ENCODE data around the gene NCKAP5L. TPM values are rescaled to one million over a fixed set of nuclear protein-coding genes. Genes with fewer than 3 reads are reported as not detected.

Gene NCKAP5L
- total RNA-seq, 2 donors from 2014 or later, result 10.1 to 13.2 TPM

- DNase-seq (no peak), ATAC-seq (no peak)
- intact Hi-C loops (cut with DNase I), result no loop called here
- Histone ChIP-seq H3K27ac (no peak overlapping the region), H3K27me3 (no peaks in the 10 kb centered on the region), H3K4me3 (no peak overlapping the region), H3K36me3 (replicated peaks in 1 of 2; ENCODE audit: insufficient read depth in 1 of 2, low read depth in 2 of 2) (no peaks in the 10 kb centered on the region), H3K4me1 (peaks cover 18% of the 10 kb centered on the region), H3K9me3 (no peaks in the 10 kb centered on the region)
- TF ChIP-seq, protein P1, sequence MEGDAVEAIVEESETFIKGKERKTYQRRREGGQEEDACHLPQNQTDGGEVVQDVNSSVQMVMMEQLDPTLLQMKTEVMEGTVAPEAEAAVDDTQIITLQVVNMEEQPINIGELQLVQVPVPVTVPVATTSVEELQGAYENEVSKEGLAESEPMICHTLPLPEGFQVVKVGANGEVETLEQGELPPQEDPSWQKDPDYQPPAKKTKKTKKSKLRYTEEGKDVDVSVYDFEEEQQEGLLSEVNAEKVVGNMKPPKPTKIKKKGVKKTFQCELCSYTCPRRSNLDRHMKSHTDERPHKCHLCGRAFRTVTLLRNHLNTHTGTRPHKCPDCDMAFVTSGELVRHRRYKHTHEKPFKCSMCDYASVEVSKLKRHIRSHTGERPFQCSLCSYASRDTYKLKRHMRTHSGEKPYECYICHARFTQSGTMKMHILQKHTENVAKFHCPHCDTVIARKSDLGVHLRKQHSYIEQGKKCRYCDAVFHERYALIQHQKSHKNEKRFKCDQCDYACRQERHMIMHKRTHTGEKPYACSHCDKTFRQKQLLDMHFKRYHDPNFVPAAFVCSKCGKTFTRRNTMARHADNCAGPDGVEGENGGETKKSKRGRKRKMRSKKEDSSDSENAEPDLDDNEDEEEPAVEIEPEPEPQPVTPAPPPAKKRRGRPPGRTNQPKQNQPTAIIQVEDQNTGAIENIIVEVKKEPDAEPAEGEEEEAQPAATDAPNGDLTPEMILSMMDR (IDR thresholded peaks at IDR 0.05), result no peak
- TF ChIP-seq POLR2A (IDR thresholded peaks at IDR 0.05), result no peak
- 81 to 90% methylated on average over 2 of the region's 2 CpGs for WGBS, 2 donors
Observed at GRCh38 chr12:49831717-49832116, 3.5 kb upstream of the NCKAP5L start.

DNA sequence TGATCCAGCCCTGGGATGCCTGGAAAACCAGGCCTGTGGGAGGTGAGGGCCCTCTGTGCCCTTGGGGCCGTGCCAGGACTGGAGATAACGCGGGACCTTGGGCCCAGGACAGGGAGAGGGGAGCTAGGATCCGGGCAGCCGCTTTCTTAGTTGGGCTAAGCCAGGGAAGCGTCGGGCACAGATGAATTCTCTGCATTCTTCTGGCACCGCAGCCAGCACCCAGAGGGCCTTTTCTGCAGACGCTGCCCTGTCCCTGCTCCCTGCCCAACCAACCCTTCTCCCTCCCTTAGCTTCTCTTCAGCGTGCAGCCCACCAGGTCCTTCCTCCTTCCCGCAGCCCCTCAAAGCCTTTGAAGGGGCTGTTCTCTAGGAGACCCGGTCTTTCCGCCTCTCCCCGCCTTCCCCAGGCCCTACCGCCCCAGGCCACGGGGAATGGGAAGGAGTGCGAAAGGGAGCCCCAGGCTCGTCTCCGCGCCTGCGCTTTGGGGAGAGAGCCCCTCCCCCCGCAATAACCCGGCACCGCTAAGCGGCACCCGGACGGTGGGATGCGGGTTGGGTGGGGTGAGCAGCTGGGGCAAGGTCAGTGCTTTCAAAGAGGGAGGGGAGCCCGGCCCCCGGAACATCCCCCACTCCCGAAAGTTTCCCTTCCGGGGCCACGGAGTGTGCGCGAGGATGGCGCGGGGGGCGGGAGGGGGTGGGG lies 663 bp downstream of the NCKAP5L start:
- Histone ChIP-seq H3K9me3 (no peaks in the 10 kb centered on the region), H3K4me3 (peak overlapping the region; percentile 80 to 89), H3K27me3 (no peaks in the 10 kb centered on the region), H3K36me3 (replicated peaks in 1 of 2; ENCODE audit: insufficient read depth in 1 of 2, low read depth in 2 of 2) (no peaks in the 10 kb centered on the region), H3K27ac (peak overlapping the region; percentile 71 to 91 (median 82)), H3K4me1 (peaks cover 21% of the 10 kb centered on the region)
- ATAC-seq, result peak; percentile 38
- WGBS, 2 donors, result 0 to 2% methylated on average over 19 to 27 of the region's 38 CpGs
- TF ChIP-seq, protein P1 (IDR thresholded peaks at IDR 0.05), result no peak
- TF ChIP-seq POLR2A (IDR thresholded peaks at IDR 0.05), result peak in 2 of 3 donors; percentile 37 to 38
- intact Hi-C loops (cut with DNase I), result no loop called here
- DNase-seq, result peak; percentile 69 to 79 (median 76)

DNA sequence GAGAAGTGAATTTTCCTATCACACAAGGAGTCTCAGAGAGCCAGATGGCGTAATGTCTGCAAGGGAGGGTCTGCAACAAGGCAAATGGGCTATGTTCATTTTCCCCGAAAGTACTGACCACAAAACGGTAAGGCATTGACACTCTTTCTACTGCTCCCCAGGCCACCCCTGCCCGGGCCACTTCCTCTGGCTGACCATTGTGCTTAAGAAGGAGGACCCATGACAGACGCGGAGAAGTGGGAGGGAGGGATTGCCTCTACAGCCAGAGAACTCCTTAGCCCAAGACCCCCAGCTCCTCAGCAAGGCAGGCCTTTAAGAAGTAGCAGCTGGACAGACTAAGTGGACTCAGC lies 1.2 kb downstream of the NCKAP5L start:
- no peaks in the 10 kb centered on the region for H3K27me3 ChIP-seq
- WGBS, 2 donors, result 51 to 54% methylated on average over 6 of the region's 6 CpGs

GRCh38 chr12:49825971-49826421 lies 2.2 kb downstream of the NCKAP5L start:
- DNase-seq (peak in 1 of 4 donors; percentile 29), ATAC-seq (no peak)
- TF ChIP-seq, protein P1 (IDR thresholded peaks at IDR 0.05), result no peak
- TF ChIP-seq POLR2A (IDR thresholded peaks at IDR 0.05), result no peak
- WGBS, 2 donors, result 69 to 75% methylated on average over 4 of the region's 4 CpGs
- H3K36me3 ChIP-seq (replicated peaks in 1 of 2; ENCODE audit: insufficient read depth in 1 of 2, low read depth in 2 of 2), result no peaks in the 10 kb centered on the region
- no peaks in the 10 kb centered on the region for H3K9me3 ChIP-seq
- H3K4me1 ChIP-seq, result peaks cover 21% of the 10 kb centered on the region
- intact Hi-C loops (cut with DNase I), result no loop called here
- no peak overlapping the region for H3K4me3 ChIP-seq
- no peaks in the 10 kb centered on the region for H3K27me3 ChIP-seq
- H3K27ac ChIP-seq, result peak overlapping the region in 1 of 4 donors; percentile 69

More for the DNA sequence above, 1.2 kb downstream of the NCKAP5L start:
- Histone ChIP-seq H3K36me3 (replicated peaks in 1 of 2; ENCODE audit: insufficient read depth in 1 of 2, low read depth in 2 of 2) (no peaks in the 10 kb centered on the region), H3K27ac (peak overlapping the region; percentile 71 to 91 (median 82)), H3K9me3 (no peaks in the 10 kb centered on the region), H3K4me1 (peaks cover 21% of the 10 kb centered on the region), H3K4me3 (peak overlapping the region; percentile 80 to 89)
- TF ChIP-seq, protein P1 (IDR thresholded peaks at IDR 0.05), result no peak
- no peak for TF ChIP-seq POLR2A (IDR thresholded peaks at IDR 0.05)
- DNase-seq (no peak), ATAC-seq (no peak)
- intact Hi-C loops (cut with DNase I), result no loop called here

Data from body of pancreas (tissue), 4 donors.